AG04449 (cell line): ENCODE measurements around the gene MAGI1.

Experiments
- CTCF ChIA-PET: fragments of 350-600 bp; formaldehyde crosslinking; extraction: SDS; loops from one replicate; lab custom pipeline; 2021; ENCODE audit warnings: antibody characterized with exemption; lab: Yijun Ruan, JAX
- POLR2A ChIA-PET: fragments of 400-600, 350-600 bp; formaldehyde crosslinking; extraction: SDS; loops from one replicate; lab custom pipeline; 2020; ENCODE audit warnings: antibody characterized with exemption, inconsistent platforms; lab: Yijun Ruan, JAX
- DNase-seq: peaks from one replicate; pipeline ENCODE4 v3.0.0-alpha.2; 2010; ENCODE audit warnings: low read depth, low spot score
- H3K4me3 ChIP-seq: 2 replicates; pipeline ENCODE4 v1.5.1; 2011; ENCODE audit warnings: low read depth, mild to moderate bottlenecking, control low read depth, low read length
- TF ChIP-seq, protein P1 (sequence below): IDR thresholded peaks from one replicate; pipeline ENCODE4 v1.5.1; 2011; ENCODE audit warnings: mild to moderate bottlenecking, moderate library complexity, low read length, control low read depth, inconsistent platforms; ENCODE audit not compliant: insufficient read depth; ENCODE audit errors: missing control alignments

MAGI1 gene

GRCh38 chr3:65352951-65353350 lies 685.8 kb downstream of the MAGI1 start:
- DNase-seq: peak; percentile 36
- no peak overlapping the region for H3K4me3 ChIP-seq
- TF ChIP-seq, protein P1, sequence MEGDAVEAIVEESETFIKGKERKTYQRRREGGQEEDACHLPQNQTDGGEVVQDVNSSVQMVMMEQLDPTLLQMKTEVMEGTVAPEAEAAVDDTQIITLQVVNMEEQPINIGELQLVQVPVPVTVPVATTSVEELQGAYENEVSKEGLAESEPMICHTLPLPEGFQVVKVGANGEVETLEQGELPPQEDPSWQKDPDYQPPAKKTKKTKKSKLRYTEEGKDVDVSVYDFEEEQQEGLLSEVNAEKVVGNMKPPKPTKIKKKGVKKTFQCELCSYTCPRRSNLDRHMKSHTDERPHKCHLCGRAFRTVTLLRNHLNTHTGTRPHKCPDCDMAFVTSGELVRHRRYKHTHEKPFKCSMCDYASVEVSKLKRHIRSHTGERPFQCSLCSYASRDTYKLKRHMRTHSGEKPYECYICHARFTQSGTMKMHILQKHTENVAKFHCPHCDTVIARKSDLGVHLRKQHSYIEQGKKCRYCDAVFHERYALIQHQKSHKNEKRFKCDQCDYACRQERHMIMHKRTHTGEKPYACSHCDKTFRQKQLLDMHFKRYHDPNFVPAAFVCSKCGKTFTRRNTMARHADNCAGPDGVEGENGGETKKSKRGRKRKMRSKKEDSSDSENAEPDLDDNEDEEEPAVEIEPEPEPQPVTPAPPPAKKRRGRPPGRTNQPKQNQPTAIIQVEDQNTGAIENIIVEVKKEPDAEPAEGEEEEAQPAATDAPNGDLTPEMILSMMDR: no peak
- ChIA-PET POLR2A (interaction anchor here (0.7 kb wide), 1 partner anchor 13 kb away, joined by 3 read pairs; no protein-coding TSS in a partner anchor), CTCF (no interaction called here)

DNA sequence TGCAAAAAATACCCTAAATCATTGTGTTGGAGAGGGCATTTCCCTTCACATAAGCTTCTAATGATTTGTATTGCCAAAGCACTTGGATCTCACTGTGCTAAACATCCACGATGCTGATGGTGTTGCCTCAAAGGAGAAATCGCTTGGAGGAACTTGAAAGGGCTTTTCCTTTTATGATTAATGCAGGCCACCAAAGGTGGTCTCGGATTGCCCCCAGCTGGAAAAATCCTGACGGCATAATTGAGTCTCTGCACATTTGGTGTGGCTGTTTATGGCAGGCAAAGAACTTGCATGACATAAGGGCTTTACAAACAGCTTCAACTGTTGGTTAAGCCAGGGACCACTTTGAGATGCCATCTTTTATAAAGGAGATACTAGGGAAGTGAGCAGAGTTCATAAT lies 687.0 kb downstream of the MAGI1 start:
- CTCF ChIA-PET: interaction anchor here (1.6 kb wide), 1 partner anchor 10 kb away, joined by 4 read pairs; no protein-coding TSS in a partner anchor
- POLR2A ChIA-PET: no interaction called here
- H3K4me3 ChIP-seq: no peak overlapping the region
- TF ChIP-seq, protein P1: no peak
- DNase-seq: no peak

GRCh38 chr3:65350801-65351476 lies 687.8 kb downstream of the MAGI1 start:
- CTCF ChIA-PET: interaction anchor here (1.6 kb wide), 1 partner anchor 9 kb away, joined by 4 read pairs; no protein-coding TSS in a partner anchor
- TF ChIP-seq, protein P1: no peak
- POLR2A ChIA-PET: no interaction called here
- no peak for DNase-seq
- no peak overlapping the region for H3K4me3 ChIP-seq

GRCh38 chr3:65348398-65348995 lies 690.2 kb downstream of the MAGI1 start:
- ChIA-PET POLR2A (interaction anchor here (0.6 kb wide), 1 partner anchor 8 kb away, joined by 3 read pairs; no protein-coding TSS in a partner anchor), CTCF (interaction anchor here (1.1 kb wide), 1 partner anchor 402 kb away, joined by 3 read pairs; no protein-coding TSS in a partner anchor)
- no peak overlapping the region for H3K4me3 ChIP-seq
- TF ChIP-seq, protein P1: no peak
- DNase-seq: peak; percentile 62

DNA sequence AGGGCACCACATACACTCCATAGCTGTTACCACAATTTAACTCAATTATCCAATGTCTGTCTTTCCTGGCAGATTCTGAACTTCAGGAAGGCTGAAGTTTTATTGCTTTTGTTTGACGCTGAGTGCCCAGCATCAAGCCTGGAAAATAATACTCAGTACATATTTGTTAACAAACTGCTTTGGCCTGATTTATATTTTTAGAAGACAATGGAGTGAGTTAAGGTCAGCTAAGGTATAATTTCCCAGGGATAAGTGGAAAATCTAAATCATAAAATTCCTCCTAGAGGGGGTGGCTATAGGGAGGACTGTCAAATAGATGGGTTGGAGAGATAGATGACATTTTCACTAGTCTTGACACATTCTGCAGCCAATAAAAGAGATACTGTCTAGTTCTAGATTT lies 691.6 kb downstream of the MAGI1 start:
- CTCF ChIA-PET: interaction anchor here (1.1 to 1.2 kb wide), 2 partner anchors 12 to 92 kb away, joined by 3 read pairs; no protein-coding TSS in a partner anchor
- H3K4me3 ChIP-seq: no peak overlapping the region

More for the DNA sequence above, 691.6 kb downstream of the MAGI1 start:
- no peak for DNase-seq
- TF ChIP-seq, protein P1: no peak
- POLR2A ChIA-PET: no interaction called here
